Trophoblast cell (in vitro differentiated cells and primary cell): ENCODE results near the gene PSORS1C2.

ENCODE experiments used
- DNase-seq, 2 donors: peaks; one replicate each; pipeline ENCODE4 v3.0.0-alpha.2; 2016
- H2AFZ ChIP-seq: 2 replicates; pipeline ENCODE4 v1.6.1; 2013; ENCODE audit warnings: low read length, moderate library complexity, mild to moderate bottlenecking; ENCODE audit not compliant: insufficient read depth, poor library complexity
- H2AK5ac ChIP-seq: 2 replicates; pipeline ENCODE4 v1.6.1; 2013; ENCODE audit warnings: mild to moderate bottlenecking, low read length
- H2BK120ac ChIP-seq: 2 replicates; pipeline ENCODE4 v1.6.1; 2013; ENCODE audit warnings: low read length, mild to moderate bottlenecking, moderate library complexity; ENCODE audit not compliant: insufficient read depth, poor library complexity
- H2BK12ac ChIP-seq: 2 replicates; pipeline ENCODE4 v1.6.1; 2013; ENCODE audit warnings: mild to moderate bottlenecking, low read length, moderate library complexity
- H2BK5ac ChIP-seq: 2 replicates; pipeline ENCODE4 v1.6.1; 2013; ENCODE audit warnings: low read length, low read depth, moderate library complexity, mild to moderate bottlenecking; ENCODE audit not compliant: poor library complexity
- H3K14ac ChIP-seq: 2 replicates; pipeline ENCODE4 v1.6.1; 2013; ENCODE audit warnings: mild to moderate bottlenecking, low read length
- H3K18ac ChIP-seq: 2 replicates; pipeline ENCODE4 v1.6.1; 2013; ENCODE audit warnings: mild to moderate bottlenecking, low read length
- H3K23ac ChIP-seq: 2 replicates; pipeline ENCODE4 v1.6.1; 2013; ENCODE audit warnings: low read length
- H3K27ac ChIP-seq: 2 replicates; pipeline ENCODE4 v1.5.1; 2013; ENCODE audit warnings: low read depth, mild to moderate bottlenecking, inconsistent platforms, low read length, moderate library complexity
- H3K27me3 ChIP-seq: 2 replicates; pipeline ENCODE4 v1.6.1; 2013; ENCODE audit warnings: inconsistent platforms, mild to moderate bottlenecking, low read length, moderate library complexity; ENCODE audit not compliant: insufficient read depth
- H3K36me3 ChIP-seq, 2 experiments: 1 replicate in 1 of 2; 2 replicates in 1 of 2; pipeline ENCODE4 v1.6.1; 2013; ENCODE audit warnings: low read length in 2 of 2, mild to moderate bottlenecking in 2 of 2, moderate library complexity in 1 of 2; ENCODE audit not compliant: insufficient read depth in 2 of 2, control insufficient read depth in 1 of 2
- H3K4ac ChIP-seq: 2 replicates; pipeline ENCODE4 v1.6.1; 2013; ENCODE audit warnings: low read depth, mild to moderate bottlenecking, low read length, moderate library complexity
- H3K4me1 ChIP-seq, 2 experiments: 1 replicate in 1 of 2; 2 replicates in 1 of 2; pipeline ENCODE4 v1.6.1; 2013; ENCODE audit warnings: low read length in 2 of 2, mild to moderate bottlenecking in 2 of 2, moderate library complexity in 1 of 2; ENCODE audit not compliant: insufficient read depth in 2 of 2, control insufficient read depth in 1 of 2
- H3K4me2 ChIP-seq: 2 replicates; pipeline ENCODE4 v1.6.1; 2013; ENCODE audit warnings: inconsistent platforms, mild to moderate bottlenecking, low read length, moderate library complexity
- H3K4me3 ChIP-seq: 2 replicates; pipeline ENCODE4 v1.5.1; 2013; ENCODE audit warnings: mild to moderate bottlenecking, low read depth, low read length, inconsistent platforms
- H3K79me1 ChIP-seq: one replicate; pipeline ENCODE4 v1.6.1; 2013; ENCODE audit warnings: low read length
- H3K79me2 ChIP-seq: 2 replicates; pipeline ENCODE4 v1.6.1; 2013; ENCODE audit warnings: low read length, mild to moderate bottlenecking; ENCODE audit not compliant: control insufficient read depth, insufficient read depth, poor library complexity
- H3K9ac ChIP-seq: 2 replicates; pipeline ENCODE4 v1.6.1; 2013; ENCODE audit warnings: mild to moderate bottlenecking, low read length
- H3K9me3 ChIP-seq: 2 replicates; pipeline ENCODE4 v1.6.1; 2013; ENCODE audit warnings: low read depth, mild to moderate bottlenecking, control low read depth, inconsistent platforms, low read length; ENCODE audit not compliant: insufficient read depth
- H4K12ac ChIP-seq: 2 replicates; pipeline ENCODE4 v1.6.1; 2013; ENCODE audit warnings: low read depth, mild to moderate bottlenecking, low read length, moderate library complexity
- H4K8ac ChIP-seq: 2 replicates; pipeline ENCODE4 v1.6.1; 2013; ENCODE audit warnings: low read depth, mild to moderate bottlenecking, low read length, moderate library complexity
- H4K91ac ChIP-seq: one replicate; pipeline ENCODE4 v1.6.1; 2013; ENCODE audit warnings: low read depth, mild to moderate bottlenecking, low read length, moderate library complexity
- WGBS: extraction: QIAGEN DNeasy Blood & Tissue Kit; methylation state at CpG from one replicate; pipeline ENCODE4 v1.1.7; 2013; ENCODE audit warnings: missing lambda C conversion rate; ENCODE audit not compliant: insufficient read length, insufficient coverage; ENCODE audit errors: extremely low coverage; 5-methylcytosine and 5-hydroxymethylcytosine counted together

PSORS1C2 gene

GRCh38 chr6:31118178-31118577 lies 20.7 kb downstream of the PSORS1C2 start:
- Histone ChIP-seq H3K18ac (no peak overlapping the region), H3K4me1 (peaks cover 9 to 14% of the 10 kb centered on the region in 2 experiments), H2BK12ac (no peak overlapping the region), H3K4me3 (no peak overlapping the region), H3K14ac (no peak overlapping the region), H3K36me3 (no peaks in the 10 kb centered on the region), H2AFZ (no peak overlapping the region), H4K12ac (no peak overlapping the region), H3K79me2 (no peaks in the 10 kb centered on the region), H3K9me3 (peaks cover 1% of the 10 kb centered on the region), H3K79me1 (no peaks in the 10 kb centered on the region), H2BK120ac (no peak overlapping the region), H4K91ac (no peak overlapping the region), H2AK5ac (no peak overlapping the region), H2BK5ac (no peak overlapping the region), H3K4ac (no peak overlapping the region), H3K4me2 (no peak overlapping the region), H3K27me3 (no peaks in the 10 kb centered on the region), H4K8ac (no peak overlapping the region), H3K27ac (no peak overlapping the region), H3K23ac (no peak overlapping the region), H3K9ac (no peak overlapping the region)
- DNase-seq = no peak
- WGBS = no CpG with 5 or more reads among the region's 7 CpGs

- Histone ChIP-seq H2AK5ac (no peak overlapping the region), H2AFZ (no peak overlapping the region), H3K14ac (no peak overlapping the region), H3K79me2 (no peaks in the 10 kb centered on the region), H3K4me2 (no peak overlapping the region), H2BK12ac (no peak overlapping the region), H4K91ac (no peak overlapping the region), H3K18ac (no peak overlapping the region), H4K8ac (no peak overlapping the region), H3K27ac (no peak overlapping the region), H3K27me3 (no peaks in the 10 kb centered on the region), H3K79me1 (no peaks in the 10 kb centered on the region), H4K12ac (no peak overlapping the region), H3K23ac (no peak overlapping the region), H3K9ac (no peak overlapping the region), H2BK120ac (no peak overlapping the region), H3K4me3 (no peak overlapping the region), H3K9me3 (peaks cover 1% of the 10 kb centered on the region), H3K4me1 (peaks cover 9 to 14% of the 10 kb centered on the region in 2 experiments), H2BK5ac (no peak overlapping the region), H3K36me3 (no peaks in the 10 kb centered on the region), H3K4ac (no peak overlapping the region)
- no CpG with 5 or more reads among the region's 19 CpGs for WGBS
- no peak for DNase-seq
Observed at GRCh38 chr6:31116661-31117385, 22.0 kb downstream of the PSORS1C2 start.

- Histone ChIP-seq H3K27me3 (no peaks in the 10 kb centered on the region), H3K79me1 (no peaks in the 10 kb centered on the region), H4K12ac (no peak overlapping the region), H2AK5ac (no peak overlapping the region), H3K36me3 (no peaks in the 10 kb centered on the region), H3K14ac (no peak overlapping the region), H3K4me3 (no peak overlapping the region), H3K9me3 (peaks cover 1% of the 10 kb centered on the region), H3K9ac (no peak overlapping the region), H3K4me2 (no peak overlapping the region), H3K18ac (no peak overlapping the region), H2BK120ac (no peak overlapping the region), H3K4me1 (peaks cover 9 to 14% of the 10 kb centered on the region in 2 experiments), H3K23ac (no peak overlapping the region), H3K27ac (no peak overlapping the region), H2BK5ac (no peak overlapping the region), H2BK12ac (no peak overlapping the region), H4K91ac (no peak overlapping the region), H3K79me2 (no peaks in the 10 kb centered on the region), H3K4ac (no peak overlapping the region), H2AFZ (no peak overlapping the region), H4K8ac (no peak overlapping the region)
- no CpG with 5 or more reads among the region's 12 CpGs for WGBS
- no peak for DNase-seq
Observed at GRCh38 chr6:31115941-31116560, 22.8 kb downstream of the PSORS1C2 start.

- peaks cover 9 to 14% of the 10 kb centered on the region in 2 experiments for H3K4me1 ChIP-seq
- H3K23ac ChIP-seq = no peak overlapping the region
- no peaks in the 10 kb centered on the region for H3K79me2 ChIP-seq
- H2AK5ac ChIP-seq = no peak overlapping the region
- H3K4me2 ChIP-seq = no peak overlapping the region
- no peak overlapping the region for H4K8ac ChIP-seq
- no peaks in the 10 kb centered on the region for H3K27me3 ChIP-seq
- no peak overlapping the region for H4K12ac ChIP-seq
- peak overlapping the region; percentile 50 for H2AFZ ChIP-seq
- H3K4me3 ChIP-seq = no peak overlapping the region
- no peak overlapping the region for H3K4ac ChIP-seq
- H2BK5ac ChIP-seq = no peak overlapping the region
- no peak overlapping the region for H2BK120ac ChIP-seq
- no peak overlapping the region for H3K14ac ChIP-seq
- peak overlapping the region; percentile 45 for H4K91ac ChIP-seq
- H3K27ac ChIP-seq = no peak overlapping the region
- no peaks in the 10 kb centered on the region for H3K36me3 ChIP-seq
- peaks cover 1% of the 10 kb centered on the region for H3K9me3 ChIP-seq
- H3K18ac ChIP-seq = no peak overlapping the region
- H3K79me1 ChIP-seq = no peaks in the 10 kb centered on the region
- H2BK12ac ChIP-seq = no peak overlapping the region
- DNase-seq = peak; percentile 20 to 47
- no peak overlapping the region for H3K9ac ChIP-seq
- WGBS = no CpG with 5 or more reads among the region's 9 CpGs
Observed at GRCh38 chr6:31114970-31115849, 23.7 kb downstream of the PSORS1C2 start.
